WTC11 (cell line): ENCODE data around the gene RRP1B. TPM values are rescaled to one million over a fixed set of nuclear protein-coding genes. Genes with fewer than 3 reads are reported as not detected.

ENCODE experiments used
- ATAC-seq: fragments of 200-7000 bp; cut with Tn5 transposase; 2 replicates; pipeline ENCODE4 v1.10.0; 2021; ENCODE audit warnings: mild to moderate bottlenecking, moderate library complexity
- CTCF ChIA-PET: fragments of 300-600 bp; sonication (Branson Sonifier 250); formaldehyde crosslinking; loops from one replicate; lab custom pipeline; 2021; ENCODE audit warnings: antibody characterized with exemption; lab: Charles Lee
- POLR2A ChIA-PET: fragments of 350-600 bp; sonication (Branson Sonifier 250); formaldehyde crosslinking; loops from one replicate; lab custom pipeline; 2021; ENCODE audit warnings: antibody characterized with exemption; lab: Charles Lee
- DNase-seq: peaks from one replicate; pipeline ENCODE4 v3.0.0; 2021; ENCODE audit warnings: low spot score
- H3K27ac Mint-ChIP-seq: 2 replicates; pipeline ENCODE4 v1.8.0; 2021; ENCODE audit warnings: mixed read lengths
- H3K27me3 Mint-ChIP-seq: 2 replicates; pipeline ENCODE4 v1.8.0; 2021; ENCODE audit warnings: low read depth, mild to moderate bottlenecking, moderate library complexity, mixed read lengths
- H3K36me3 Mint-ChIP-seq: 2 replicates; pipeline ENCODE4 v1.8.0; 2021; ENCODE audit warnings: mixed read lengths
- H3K4me1 Mint-ChIP-seq: 2 replicates; pipeline ENCODE4 v1.8.0; 2022; ENCODE audit warnings: mixed read lengths
- H3K4me3 Mint-ChIP-seq: 2 replicates; pipeline ENCODE4 v1.8.0; 2021; ENCODE audit warnings: mild to moderate bottlenecking, moderate library complexity, mixed read lengths
- H3K9me3 Mint-ChIP-seq: 2 replicates; pipeline ENCODE4 v1.8.0; 2021; ENCODE audit warnings: mixed read lengths
- CDX4 ChIP-seq: fragments of 250-450 bp; sonication (Bioruptor Pico); IDR thresholded peaks from 2 replicates; pipeline ENCODE4 v1.9.0; 2021; ENCODE audit warnings: moderate library complexity, mild to moderate bottlenecking, inconsistent platforms, borderline replicate concordance
- E2F4 ChIP-seq: sonication (generic); formaldehyde crosslinking; IDR thresholded peaks from 2 replicates; pipeline ENCODE4 v1.8.1; 2022; ENCODE audit warnings: low read depth, mild to moderate bottlenecking, moderate library complexity, missing genetic modification reagents, borderline replicate concordance
- E2F5 ChIP-seq: sonication (generic); formaldehyde crosslinking; IDR thresholded peaks from 2 replicates; pipeline ENCODE4 v1.8.1; 2022; ENCODE audit warnings: mild to moderate bottlenecking, moderate library complexity, missing genetic modification reagents
- ELF4 ChIP-seq: sonication (generic); formaldehyde crosslinking; IDR thresholded peaks from 2 replicates; pipeline ENCODE4 v1.8.1; 2022; ENCODE audit warnings: low read depth, mild to moderate bottlenecking, moderate library complexity, missing genetic modification reagents
- FOXP4 ChIP-seq: sonication (generic); formaldehyde crosslinking; IDR thresholded peaks from 2 replicates; pipeline ENCODE4 v1.8.0; 2022; ENCODE audit warnings: mild to moderate bottlenecking, missing genetic modification reagents
- GABPB1 ChIP-seq: sonication (generic); formaldehyde crosslinking; IDR thresholded peaks from 2 replicates; pipeline ENCODE4 v1.8.1; 2023; ENCODE audit warnings: mild to moderate bottlenecking, missing genetic modification reagents
- KAT7 ChIP-seq: sonication (generic); formaldehyde crosslinking; IDR thresholded peaks from 2 replicates; pipeline ENCODE4 v1.8.1; 2023; ENCODE audit warnings: missing genetic modification reagents, mild to moderate bottlenecking, borderline replicate concordance
- MLX ChIP-seq: sonication (generic); formaldehyde crosslinking; IDR thresholded peaks from 2 replicates; pipeline ENCODE4 v1.8.1; 2023; ENCODE audit warnings: mild to moderate bottlenecking, missing genetic modification reagents, moderate library complexity
- PRRX2 ChIP-seq: fragments of 250-450 bp; sonication (Bioruptor Pico); IDR thresholded peaks from 2 replicates; pipeline ENCODE4 v1.8.0; 2021; ENCODE audit warnings: mild to moderate bottlenecking
- RELA ChIP-seq: sonication (generic); formaldehyde crosslinking; IDR thresholded peaks from 2 replicates; pipeline ENCODE4 v1.8.1; 2022; ENCODE audit warnings: missing genetic modification reagents, mild to moderate bottlenecking, borderline replicate concordance
- RORB ChIP-seq: fragments of 250-450 bp; sonication (Bioruptor Pico); IDR thresholded peaks from 2 replicates; pipeline ENCODE4 v1.9.0; 2021; ENCODE audit warnings: mild to moderate bottlenecking
- SMAD3 ChIP-seq: sonication (generic); formaldehyde crosslinking; IDR thresholded peaks from 2 replicates; pipeline ENCODE4 v1.8.0; 2022; ENCODE audit warnings: missing genetic modification reagents, mild to moderate bottlenecking, borderline replicate concordance
- SOX15 ChIP-seq: fragments of 250-450 bp; sonication (Bioruptor Pico); IDR thresholded peaks from 2 replicates; pipeline ENCODE4 v1.9.0; 2021; ENCODE audit warnings: mild to moderate bottlenecking
- USF1 ChIP-seq: sonication (generic); formaldehyde crosslinking; IDR thresholded peaks from 2 replicates; pipeline ENCODE4 v1.8.0; 2022; ENCODE audit warnings: mild to moderate bottlenecking, missing genetic modification reagents
- USF2 ChIP-seq: sonication (generic); formaldehyde crosslinking; IDR thresholded peaks from 2 replicates; pipeline ENCODE4 v1.8.1; 2023; ENCODE audit warnings: mild to moderate bottlenecking, missing genetic modification reagents, moderate library complexity
- ZMAT4 ChIP-seq: fragments of 250-450 bp; sonication (Bioruptor Pico); IDR thresholded peaks from 2 replicates; pipeline ENCODE4 v1.9.0; 2021; ENCODE audit warnings: mild to moderate bottlenecking
- ZNF396 ChIP-seq: fragments of 250-450 bp; sonication (Bioruptor Pico); IDR thresholded peaks from 2 replicates; pipeline ENCODE4 v1.8.0; 2021; ENCODE audit warnings: mild to moderate bottlenecking, moderate library complexity, borderline replicate concordance
- ZNF423 ChIP-seq: fragments of 250-450 bp; sonication (Bioruptor Pico); IDR thresholded peaks from 2 replicates; pipeline ENCODE4 v2.1.2; 2022; ENCODE audit warnings: mild to moderate bottlenecking, moderate library complexity
- ZNF512 ChIP-seq: sonication (generic); formaldehyde crosslinking; IDR thresholded peaks from 2 replicates; pipeline ENCODE4 v1.8.1; 2022; ENCODE audit warnings: missing genetic modification reagents, borderline replicate concordance
- ZNF671 ChIP-seq: fragments of 250-450 bp; sonication (Bioruptor Pico); IDR thresholded peaks from 2 replicates; pipeline ENCODE4 v1.8.0; 2021; ENCODE audit warnings: mild to moderate bottlenecking
- total RNA-seq: library from RNA; stranded (reverse); gene quantifications from 3 replicates; pipeline ENCODE4 v1.2.3, GENCODE V29; 2021

Gene RRP1B
- total RNA-seq, 1 experiment from 2014 or later, result 74.9 TPM

GRCh38 chr21:43691086-43691795 is 31.9 kb downstream of the RRP1B start:
- Mint-ChIP-seq H3K36me3 (peaks cover 67% of the 10 kb centered on the region), H3K27ac (no peak overlapping the region), H3K9me3 (no peaks in the 10 kb centered on the region), H3K4me1 (no peaks in the 10 kb centered on the region), H3K4me3 (no peak overlapping the region), H3K27me3 (no peaks in the 10 kb centered on the region)
- POLR2A ChIA-PET, result no interaction called here
- ATAC-seq (no peak), DNase-seq (no peak)
- CTCF ChIA-PET, result no interaction called here
- no peak for TF ChIP-seq ZNF423 (CRISPR knock-in tag)
- no peak for TF ChIP-seq E2F4 (CRISPR knock-in tag)
- no peak for TF ChIP-seq ZMAT4 (CRISPR knock-in tag)
- TF ChIP-seq PRRX2 (CRISPR knock-in tag), result no peak
- no peak for TF ChIP-seq GABPB1 (CRISPR knock-in tag)
- TF ChIP-seq FOXP4 (CRISPR knock-in tag), result no peak
- TF ChIP-seq SMAD3 (CRISPR knock-in tag), result no peak
- TF ChIP-seq USF1 (CRISPR knock-in tag), result no peak
- no peak for TF ChIP-seq RELA (CRISPR knock-in tag)
- no peak for TF ChIP-seq ZNF512 (CRISPR knock-in tag)
- no peak for TF ChIP-seq CDX4 (CRISPR knock-in tag)
- TF ChIP-seq RORB (CRISPR knock-in tag), result no peak
- no peak for TF ChIP-seq SOX15 (CRISPR knock-in tag)

- H3K4me1 Mint-ChIP-seq, result no peaks in the 10 kb centered on the region
- no peak for ATAC-seq
These were observed 32.4 kb downstream of the RRP1B start for GRCh38 chr21:43691801-43692200.

More at GRCh38 chr21:43691801-43692200, 32.4 kb downstream of the RRP1B start:
- Mint-ChIP-seq H3K9me3 (no peaks in the 10 kb centered on the region), H3K27ac (no peak overlapping the region), H3K4me3 (no peak overlapping the region), H3K27me3 (no peaks in the 10 kb centered on the region), H3K36me3 (peaks cover 61% of the 10 kb centered on the region)
- TF ChIP-seq ELF4 (CRISPR knock-in tag), result no peak
- no peak for TF ChIP-seq MLX (CRISPR knock-in tag)
- TF ChIP-seq ZNF396 (CRISPR knock-in tag), result no peak
- TF ChIP-seq ZNF671 (CRISPR knock-in tag), result no peak
- TF ChIP-seq KAT7, result no peak
- no peak for TF ChIP-seq E2F5 (CRISPR knock-in tag)
- no peak for TF ChIP-seq USF2 (CRISPR knock-in tag)
- ChIA-PET CTCF (no interaction called here), POLR2A (no interaction called here)
- DNase-seq, result no peak
